IMR-90 (cell line): ENCODE data around the gene RLF. TPM values are rescaled to one million over a fixed set of nuclear protein-coding genes. Genes with fewer than 3 reads are reported as not detected.

ENCODE experiments used
- ATAC-seq: fragments of 200-7000 bp; cut with Tn5 transposase; 2 replicates; pipeline ENCODE4 v1.9.1; 2020; ENCODE audit warnings: low read depth, mild to moderate bottlenecking, moderate library complexity
- Bru-seq: library from RNA; stranded (reverse); fragments of 400-500 nt; gene quantifications from one replicate; lab custom pipeline; 2021; lab: Mats Ljungman, UMichigan
- BruChase-seq, 2 experiments: library from RNA; stranded (reverse); fragments of 400-500 nt; gene quantifications; one replicate each; lab custom pipeline; 2021; lab: Mats Ljungman, UMichigan
- BruUV-seq: library from RNA; stranded (reverse); fragments of 400-500 nt; replicated peaks from 2 replicates; lab custom pipeline; 2021; lab: Mats Ljungman, UMichigan
- CTCF ChIA-PET: fragments of 300-600 bp; formaldehyde crosslinking; extraction: SDS; loops from one replicate; lab custom pipeline; 2021; ENCODE audit warnings: antibody characterized with exemption; lab: Yijun Ruan, JAX
- POLR2A ChIA-PET: fragments of 300-600 bp; sonication (Branson Sonifier 250); formaldehyde crosslinking; loops from one replicate; lab custom pipeline; 2022; ENCODE audit warnings: antibody characterized with exemption; ENCODE audit not compliant: unreplicated experiment; lab: Charles Lee
- DNase-seq: peaks from one replicate; pipeline ENCODE4 v3.0.0; 2013
- H2AFZ ChIP-seq: replicated peaks from 2 replicates; pipeline ENCODE3; 2013; ENCODE audit warnings: low read length, mild to moderate bottlenecking; ENCODE audit not compliant: poor library complexity
- H2AK5ac ChIP-seq: 2 replicates; pipeline ENCODE4 v1.6.1; 2013; ENCODE audit warnings: low read depth, low read length, inconsistent platforms
- H2AK9ac ChIP-seq: replicated peaks from 2 replicates; pipeline ENCODE3; 2013; ENCODE audit warnings: mild to moderate bottlenecking, low read depth, low read length, moderate library complexity; ENCODE audit not compliant: poor library complexity
- H2BK120ac ChIP-seq: 2 replicates; pipeline ENCODE4 v1.6.1; 2013; ENCODE audit warnings: low read depth, low read length, inconsistent platforms
- H2BK15ac ChIP-seq: 3 replicates; pipeline ENCODE4 v1.6.1; 2013; ENCODE audit warnings: low read depth, low read length, inconsistent platforms
- H2BK20ac ChIP-seq: 2 replicates; pipeline ENCODE4 v1.6.1; 2013; ENCODE audit warnings: low read depth, mild to moderate bottlenecking, inconsistent platforms, low read length, moderate library complexity
- H2BK5ac ChIP-seq: 2 replicates; pipeline ENCODE4 v1.6.1; 2013; ENCODE audit warnings: mild to moderate bottlenecking, low read depth, low read length, inconsistent platforms; ENCODE audit not compliant: poor library complexity, severe bottlenecking
- H3K14ac ChIP-seq: replicated peaks from 2 replicates; pipeline ENCODE4 v1.6.1; 2013; ENCODE audit warnings: low read depth, low read length, inconsistent platforms
- H3K18ac ChIP-seq: 2 replicates; pipeline ENCODE4 v1.6.1; 2013; ENCODE audit warnings: low read depth, low read length, control low read depth
- H3K23ac ChIP-seq: 2 replicates; pipeline ENCODE4 v1.6.1; 2013; ENCODE audit warnings: low read depth, low read length, inconsistent platforms
- H3K27ac ChIP-seq: 2 replicates; pipeline ENCODE4 v1.5.1; 2013; ENCODE audit warnings: mild to moderate bottlenecking, control low read depth, low read length; ENCODE audit not compliant: insufficient read depth
- H3K27me3 ChIP-seq: 2 replicates; pipeline ENCODE4 v1.6.1; 2013; ENCODE audit warnings: low read length; ENCODE audit not compliant: control insufficient read depth, insufficient read depth
- H3K36me3 ChIP-seq: 2 replicates; pipeline ENCODE4 v1.6.1; 2013; ENCODE audit warnings: low read length, mixed read lengths; ENCODE audit not compliant: control insufficient read depth, insufficient read depth
- H3K4ac ChIP-seq: 2 replicates; pipeline ENCODE4 v1.6.1; 2013; ENCODE audit warnings: low read depth, low read length, inconsistent platforms
- H3K4me1 ChIP-seq: 2 replicates; pipeline ENCODE4 v1.6.1; 2013; ENCODE audit warnings: low read length, mixed read lengths; ENCODE audit not compliant: control insufficient read depth, insufficient read depth
- H3K4me2 ChIP-seq: 2 replicates; pipeline ENCODE4 v1.6.1; 2013; ENCODE audit warnings: low read depth, mild to moderate bottlenecking, control low read depth, low read length, moderate library complexity
- H3K4me3 ChIP-seq: 2 replicates; pipeline ENCODE4 v1.5.1; 2013; ENCODE audit warnings: low read depth, mild to moderate bottlenecking, control low read depth, low read length, moderate library complexity; ENCODE audit not compliant: insufficient read depth
- H3K56ac ChIP-seq: 2 replicates; pipeline ENCODE4 v1.6.1; 2013; ENCODE audit warnings: low read length, inconsistent platforms; ENCODE audit not compliant: insufficient read depth; ENCODE audit errors: extremely low read depth
- H3K79me1 ChIP-seq, 2 experiments: 2 replicates each; pipeline ENCODE4 v1.6.1; 2013; ENCODE audit warnings: low read length in 2 of 2, inconsistent platforms in 1 of 2, low read depth in 1 of 2
- H3K9ac ChIP-seq: 2 replicates; pipeline ENCODE4 v1.6.1; 2013; ENCODE audit warnings: low read depth, low read length, control low read depth
- H3K9me1 ChIP-seq: 2 replicates; pipeline ENCODE4 v1.6.1; 2013; ENCODE audit warnings: low read length, inconsistent platforms; ENCODE audit not compliant: insufficient read depth
- H3K9me3 ChIP-seq: 2 replicates; pipeline ENCODE4 v1.6.1; 2013; ENCODE audit warnings: low read length; ENCODE audit not compliant: control insufficient read depth, insufficient read depth
- H4K20me1 ChIP-seq: 2 replicates; pipeline ENCODE4 v1.6.1; 2013; ENCODE audit warnings: low read length, inconsistent platforms; ENCODE audit not compliant: insufficient read depth
- H4K5ac ChIP-seq: 2 replicates; pipeline ENCODE4 v1.6.1; 2013; ENCODE audit warnings: mild to moderate bottlenecking, low read depth, low read length, control low read depth
- H4K8ac ChIP-seq, 2 experiments: 2 replicates each; pipeline ENCODE4 v1.6.1; 2013; ENCODE audit warnings: low read depth in 2 of 2, low read length in 2 of 2, control low read depth in 1 of 2, inconsistent platforms in 1 of 2
- H4K91ac ChIP-seq: 2 replicates; pipeline ENCODE4 v1.6.1; 2013; ENCODE audit warnings: low read depth, low read length, inconsistent platforms; ENCODE audit not compliant: insufficient read depth
- BHLHE40 ChIP-seq: fragments of 150-350 bp; IDR thresholded peaks from 2 replicates; pipeline ENCODE4 v1.6.1; 2016; ENCODE audit warnings: mild to moderate bottlenecking, low read depth, low read length
- CEBPB ChIP-seq: IDR thresholded peaks from 2 replicates; pipeline ENCODE4 v1.6.1; 2012; ENCODE audit warnings: low read depth, low read length, improper control_type of control experiment
- CHD1 ChIP-seq: IDR thresholded peaks from 2 replicates; pipeline ENCODE4 v1.6.1; 2012; ENCODE audit warnings: low read depth, low read length, improper control_type of control experiment
- FOS ChIP-seq: fragments of 150-350 bp; IDR thresholded peaks from 2 replicates; pipeline ENCODE4 v1.6.1; 2016; ENCODE audit warnings: low read depth, low read length
- MAZ ChIP-seq: IDR thresholded peaks from 2 replicates; pipeline ENCODE4 v1.6.1; 2012; ENCODE audit warnings: low read depth, mild to moderate bottlenecking, low read length, improper control_type of control experiment, moderate library complexity, borderline replicate concordance
- MXI1 ChIP-seq: IDR thresholded peaks from 2 replicates; pipeline ENCODE4 v1.6.1; 2012; ENCODE audit warnings: low read depth, mild to moderate bottlenecking, low read length, moderate library complexity, borderline replicate concordance
- NFE2L2 ChIP-seq: fragments of 150-350 bp; IDR thresholded peaks from 2 replicates; pipeline ENCODE4 v1.6.1; 2016; ENCODE audit warnings: low read depth, mild to moderate bottlenecking, low read length
- POLR2A ChIP-seq: IDR thresholded peaks from 2 replicates; pipeline ENCODE4 v1.6.1; 2012; ENCODE audit warnings: mild to moderate bottlenecking, low read depth, low read length
- RAD21 ChIP-seq: IDR thresholded peaks from 2 replicates; pipeline ENCODE4 v1.6.1; 2012; ENCODE audit warnings: low read length, improper control_type of control experiment
- RFX5 ChIP-seq: IDR thresholded peaks from 2 replicates; pipeline ENCODE4 v1.8.0; 2012; ENCODE audit warnings: low read depth, mild to moderate bottlenecking, low read length, moderate library complexity
- SMC3 ChIP-seq: fragments of 150-350 bp; IDR thresholded peaks from 2 replicates; pipeline ENCODE4 v1.6.1; 2016; ENCODE audit warnings: low read depth, mild to moderate bottlenecking, antibody characterized with exemption, low read length, moderate library complexity
- WGBS, 2 experiments: methylation state at CpG; one replicate each; pipeline versions ENCODE4 v1.1.5 to v1.1.7; 2013; ENCODE audit warnings: missing lambda C conversion rate in 2 of 2; ENCODE audit not compliant: insufficient read length in 1 of 2; ENCODE audit errors: extremely low coverage in 2 of 2; 5-methylcytosine and 5-hydroxymethylcytosine counted together
- dilution Hi-C: fragments of 300-500 bp; cut with HindIII; formaldehyde crosslinking; loops from one replicate; pipeline ENCODE4 v1.14.3; 2018; ENCODE audit warnings: low sequenced_read_pairs; ENCODE audit not compliant: unreplicated experiment
- in situ Hi-C: fragments of 300-500 bp; cut with MboI; formaldehyde crosslinking; loops from 3 replicates; pipeline ENCODE4 v1.14.3; 2019; ENCODE audit warnings: low sequenced_read_pairs, inconsistent platforms, mixed read lengths
- intact Hi-C: fragments of 100-400 bp; cut with micrococcal nuclease; formaldehyde crosslinking; loops from 2 replicates; pipeline ENCODE4 v1.10.0; 2022
- long read RNA-seq: library from polyadenylated mRNA; unstranded; transcript quantifications from one replicate; pipeline ENCODE4 v2.0.0, GENCODE V29; 2021; ENCODE audit not compliant: unreplicated experiment
- polyA plus RNA-seq, 3 experiments: library from polyadenylated mRNA; depleted of rRNA; stranded (reverse); fragments of >200 nt; gene quantifications; 2 replicates each; pipeline ENCODE4 v1.2.3, GENCODE V29; 2012; ENCODE audit warnings: low replicate concordance in 1 of 3
- total RNA-seq: library from RNA; depleted of rRNA; stranded (reverse); fragments of >200 nt; gene quantifications from 2 replicates; pipeline ENCODE4 v1.2.3, GENCODE V29; 2012; rRNA removed
- TF ChIP-seq, protein P1 (sequence below): conservative IDR thresholded peaks from 2 replicates; pipeline ENCODE4 v1.5.1; 2012; ENCODE audit warnings: mild to moderate bottlenecking, low read depth, low read length, improper control_type of control experiment
- TF ChIP-seq, protein P2 (sequence below): fragments of 150-350 bp; IDR thresholded peaks from 2 replicates; pipeline ENCODE4 v1.6.1; 2017; ENCODE audit warnings: mild to moderate bottlenecking, antibody characterized with exemption, low read length, low read depth

The RLF gene
- 29.8 and 33.1 TPM in 2 replicates for total RNA-seq
- 3.4 and 4.4 TPM in 2 replicates for polyA plus RNA-seq (2012; rRNA removed)
- polyA plus RNA-seq (2012; cell fraction: cytosol; rRNA removed), result 0.69 and 1.0 TPM in 2 replicates
- polyA plus RNA-seq (2012; cell fraction: nucleus; rRNA removed; ENCODE audit: low replicate concordance), result 1.4 and 15.6 TPM in 2 replicates
- percentile 89 among the genes with signal in this experiment for Bru-seq, nascent RNA
- BruChase-seq, experiment 1, labeled RNA remaining after a 6-hour chase, result percentile 79 among the genes with signal in this experiment
- BruChase-seq, experiment 2, labeled RNA remaining after a 2-hour chase, result percentile 74 among the genes with signal in this experiment
- long read RNA-seq, full-length matches to known transcripts, result 13 of 19 reads
- long read RNA-seq, partial matches to known transcripts, result 2 of 19 reads
- long read RNA-seq, other reads (novel, unspliced or antisense), result 4 of 19 reads

- Histone ChIP-seq H3K27me3 (peaks cover 3% of the 10 kb centered on the region; the same call in 1 of the 2 replicates), H3K14ac (peak within 1 kb of the TSS; percentile 100), H2BK20ac (peak within 1 kb of the TSS; percentile 38; the same call in 1 of the 2 replicates), H3K9ac (peak within 1 kb of the TSS; percentile 92), H3K79me1 (peaks cover 0 to 30% of the 10 kb centered on the region in 2 experiments; a peak in 2 of 4 replicates), H3K23ac (peak within 1 kb of the TSS; percentile 93), H3K4me3 (peak within 1 kb of the TSS; percentile 79), H2BK5ac (peak within 1 kb of the TSS; percentile 91), H2AFZ (peak within 1 kb of the TSS; percentile 98), H3K36me3 (no peaks in the 10 kb centered on the region), H3K9me1 (peaks cover 3% of the 10 kb centered on the region; the same call in 1 of the 2 replicates), H2BK120ac (peak within 1 kb of the TSS; percentile 81), H3K27ac (peak within 1 kb of the TSS; percentile 90), H3K4ac (peak within 1 kb of the TSS; percentile 99), H3K56ac (peak within 1 kb of the TSS; percentile 82), H2BK15ac (peak within 1 kb of the TSS; percentile 25; the same call in 1 of the 3 replicates), H3K9me3 (no peaks in the 10 kb centered on the region), H4K91ac (peak within 1 kb of the TSS; percentile 94), H4K8ac (peak within 1 kb of the TSS; percentile 98 to 100), H2AK5ac (peak within 1 kb of the TSS; percentile 86), H3K4me2 (peak within 1 kb of the TSS; percentile 99), H3K18ac (peak within 1 kb of the TSS; percentile 86), H4K20me1 (peaks cover 44% of the 10 kb centered on the region), H4K5ac (peak within 1 kb of the TSS; percentile 100), H3K4me1 (peaks cover 3% of the 10 kb centered on the region), H2AK9ac (peak within 1 kb of the TSS; percentile 99)
- POLR2A ChIA-PET, result interaction anchor here (0.6 to 0.7 kb wide), 2 partner anchors 154 to 659 kb away, joined by 4 to 5 read pairs; no protein-coding TSS in a partner anchor
- in situ Hi-C loops (no loop called here), dilution Hi-C loops (no loop called here), intact Hi-C loops (loop anchor here (1.0 kb wide), 1 partner anchor 97 kb away; the partner anchor contains the start of gene ZMPSTE24)
- DNase-seq (peak; percentile 93), ATAC-seq (peak; percentile 97)
- peak; percentile 67; the same call in 1 of the 2 replicates for TF ChIP-seq RFX5
- peak; percentile 80 for TF ChIP-seq BHLHE40
- TF ChIP-seq MXI1, result 0 out of 2 replicates have a peak, but pooled peaks have one; percentile 33
- TF ChIP-seq, protein P1, sequence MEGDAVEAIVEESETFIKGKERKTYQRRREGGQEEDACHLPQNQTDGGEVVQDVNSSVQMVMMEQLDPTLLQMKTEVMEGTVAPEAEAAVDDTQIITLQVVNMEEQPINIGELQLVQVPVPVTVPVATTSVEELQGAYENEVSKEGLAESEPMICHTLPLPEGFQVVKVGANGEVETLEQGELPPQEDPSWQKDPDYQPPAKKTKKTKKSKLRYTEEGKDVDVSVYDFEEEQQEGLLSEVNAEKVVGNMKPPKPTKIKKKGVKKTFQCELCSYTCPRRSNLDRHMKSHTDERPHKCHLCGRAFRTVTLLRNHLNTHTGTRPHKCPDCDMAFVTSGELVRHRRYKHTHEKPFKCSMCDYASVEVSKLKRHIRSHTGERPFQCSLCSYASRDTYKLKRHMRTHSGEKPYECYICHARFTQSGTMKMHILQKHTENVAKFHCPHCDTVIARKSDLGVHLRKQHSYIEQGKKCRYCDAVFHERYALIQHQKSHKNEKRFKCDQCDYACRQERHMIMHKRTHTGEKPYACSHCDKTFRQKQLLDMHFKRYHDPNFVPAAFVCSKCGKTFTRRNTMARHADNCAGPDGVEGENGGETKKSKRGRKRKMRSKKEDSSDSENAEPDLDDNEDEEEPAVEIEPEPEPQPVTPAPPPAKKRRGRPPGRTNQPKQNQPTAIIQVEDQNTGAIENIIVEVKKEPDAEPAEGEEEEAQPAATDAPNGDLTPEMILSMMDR, result no peak
- peak; percentile 70 for TF ChIP-seq CHD1
- TF ChIP-seq NFE2L2, result peak; percentile 18; the same call in 1 of the 2 replicates
- TF ChIP-seq FOS, result peak; percentile 68; the same call in 1 of the 2 replicates
- no peak for TF ChIP-seq RAD21
- no peak for TF ChIP-seq SMC3
- TF ChIP-seq, protein P2, sequence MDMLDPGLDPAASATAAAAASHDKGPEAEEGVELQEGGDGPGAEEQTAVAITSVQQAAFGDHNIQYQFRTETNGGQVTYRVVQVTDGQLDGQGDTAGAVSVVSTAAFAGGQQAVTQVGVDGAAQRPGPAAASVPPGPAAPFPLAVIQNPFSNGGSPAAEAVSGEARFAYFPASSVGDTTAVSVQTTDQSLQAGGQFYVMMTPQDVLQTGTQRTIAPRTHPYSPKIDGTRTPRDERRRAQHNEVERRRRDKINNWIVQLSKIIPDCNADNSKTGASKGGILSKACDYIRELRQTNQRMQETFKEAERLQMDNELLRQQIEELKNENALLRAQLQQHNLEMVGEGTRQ, result peak; percentile 95
- peak; percentile 99 for TF ChIP-seq POLR2A
- TF ChIP-seq CEBPB, result no peak
- TF ChIP-seq MAZ, result peak; percentile 86
- no TSS peak for BruUV-seq
- 0% methylated on average over 24 of the region's 62 CpGs; no CpG with 5 or more reads in 1 of the 2 experiments for WGBS, 2 experiments
- CTCF ChIA-PET, result interaction anchor here (1.2 to 3.0 kb wide), 2 partner anchors 8 to 79 kb away, joined by 5 to 8 read pairs; no protein-coding TSS in a partner anchor
Observed at GRCh38 chr1:40161125-40161887, at the start of gene RLF. TSS of gene RLF (plus strand) at chr1:40161387. CDS start at chr1:40161400, 13 bp downstream.
